T-helper 1 cell (primary cell): Measurements from ENCODE around the gene TWNK.

Experiments
- DNase-seq, 5 donors: peaks; one replicate each; pipeline ENCODE4 v3.0.0-alpha.2; 2012 to 2020

TWNK gene

DNA sequence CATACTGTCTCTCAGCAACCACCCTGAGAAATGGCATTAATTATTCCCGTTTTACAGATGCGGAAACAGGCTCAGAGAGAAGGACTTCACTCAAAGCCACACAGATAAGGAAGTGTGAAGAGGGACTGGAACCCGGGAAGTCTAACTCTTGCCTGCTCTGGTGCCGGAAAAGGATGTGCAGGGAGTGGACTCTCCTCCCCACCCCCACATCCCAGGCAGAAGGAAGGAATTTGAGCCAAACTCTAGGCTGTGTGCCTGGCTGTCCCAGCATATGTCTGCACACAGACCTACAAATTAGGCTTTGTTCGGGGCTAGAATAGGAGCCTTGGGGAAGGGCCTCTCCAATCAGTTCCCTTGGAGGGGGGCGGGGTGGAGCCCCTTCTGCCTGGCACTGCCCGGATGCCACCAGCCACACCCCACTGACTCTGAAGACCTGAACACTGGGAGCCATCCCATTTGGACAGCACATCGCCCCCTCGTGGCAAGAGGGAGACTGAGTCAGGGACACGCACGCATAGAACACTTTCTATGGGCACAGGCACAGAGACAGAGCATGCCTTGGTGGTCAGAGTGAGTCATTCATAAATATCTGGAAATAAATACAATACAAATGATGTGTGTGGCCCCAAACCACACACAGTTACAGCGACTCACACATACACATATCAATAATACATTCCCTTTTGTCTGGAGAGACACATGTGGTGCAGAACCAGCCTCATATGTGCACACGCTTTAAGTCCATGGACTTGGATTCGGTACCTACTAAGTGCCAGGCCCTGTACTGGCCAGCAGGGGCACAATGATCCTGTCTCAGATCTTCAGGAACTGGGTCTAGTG lies 25.4 kb downstream of the TWNK start:
- DNase-seq: peak; percentile 47 to 79 (median 61)

DNA sequence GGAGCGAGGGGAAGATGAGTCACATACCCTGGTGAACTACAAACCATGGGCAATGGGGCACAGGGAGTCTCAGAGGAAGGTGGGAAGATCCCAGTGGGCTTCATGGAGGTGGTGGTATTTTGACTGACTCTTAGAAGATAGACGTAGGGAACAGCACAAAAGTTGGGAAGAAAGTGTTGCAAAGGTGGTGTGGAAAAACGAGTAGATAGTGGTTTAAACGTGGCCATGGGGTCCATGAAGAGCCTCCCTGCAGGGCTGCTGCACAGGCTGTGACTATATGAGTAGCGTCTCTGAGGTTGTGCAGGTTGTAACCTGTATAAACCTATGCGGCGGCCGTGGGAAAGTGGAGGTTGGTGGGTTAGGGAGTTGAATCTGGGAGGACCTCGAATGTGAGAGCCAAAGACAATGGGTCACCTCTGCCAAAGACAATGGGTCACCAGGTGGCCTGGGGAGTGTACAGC lies 26.1 kb downstream of the TWNK start:
- no peak for DNase-seq

DNA sequence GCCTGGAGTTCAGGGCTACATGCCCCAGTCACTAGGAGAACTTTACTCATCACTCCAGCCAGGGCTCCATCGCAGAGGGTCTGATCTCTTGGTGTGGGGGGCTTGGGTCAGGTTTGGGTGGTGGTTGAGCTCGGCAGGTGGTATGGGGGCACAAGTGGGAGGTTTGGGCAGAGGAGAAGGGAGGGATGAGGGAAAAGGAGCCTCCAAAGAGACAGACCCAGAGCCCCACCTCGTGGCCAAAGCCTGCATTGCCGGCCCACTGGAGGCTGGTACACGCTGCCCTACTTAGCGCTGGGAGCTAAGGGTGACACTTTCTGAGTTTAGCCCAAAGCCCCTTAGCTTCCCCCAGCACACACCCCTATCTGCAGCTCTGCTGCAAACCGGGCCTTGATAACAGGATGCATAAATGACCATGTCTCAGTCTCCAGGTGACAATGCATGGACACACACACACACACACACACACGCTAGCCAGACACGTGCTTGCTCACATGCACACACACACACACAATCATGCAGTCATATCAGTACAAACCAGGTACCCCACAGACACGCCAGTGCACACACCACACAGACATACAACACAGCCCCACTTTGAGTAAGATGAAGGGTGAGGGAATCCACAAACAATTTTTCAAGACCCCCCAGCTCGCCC lies 27.0 kb downstream of the TWNK start:
- peak; percentile 40 to 73 (median 59) for DNase-seq

DNA sequence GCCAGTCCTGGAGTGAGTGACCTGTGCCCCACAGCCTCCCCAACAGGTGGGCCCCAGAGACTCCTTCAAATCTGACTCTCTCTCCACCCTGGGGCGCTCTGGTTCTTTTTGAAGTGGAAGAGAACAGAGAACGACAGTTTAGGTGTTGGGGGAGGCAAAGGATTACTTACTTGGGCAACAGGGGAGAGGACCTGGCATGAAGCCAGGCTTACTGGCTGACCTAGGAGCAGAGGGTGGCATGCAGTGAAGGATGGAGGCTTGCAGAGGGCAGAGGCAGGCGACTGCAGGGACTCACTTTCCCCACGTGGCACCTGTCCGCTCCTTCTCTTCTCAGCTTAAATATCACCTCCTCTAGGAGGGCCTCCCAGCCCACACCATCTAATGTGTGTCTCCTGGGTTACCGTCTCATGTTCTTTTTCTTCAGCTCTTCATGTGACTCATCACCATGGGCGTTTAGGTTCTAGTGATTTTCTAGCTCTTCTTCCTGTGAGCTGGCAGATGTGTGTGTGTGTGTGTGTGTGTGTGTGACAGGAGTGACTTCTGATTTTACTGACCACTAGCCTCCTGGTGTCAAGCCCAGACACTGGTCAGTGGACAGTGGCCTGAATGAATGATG lies 27.7 kb downstream of the TWNK start:
- no peak for DNase-seq

DNA sequence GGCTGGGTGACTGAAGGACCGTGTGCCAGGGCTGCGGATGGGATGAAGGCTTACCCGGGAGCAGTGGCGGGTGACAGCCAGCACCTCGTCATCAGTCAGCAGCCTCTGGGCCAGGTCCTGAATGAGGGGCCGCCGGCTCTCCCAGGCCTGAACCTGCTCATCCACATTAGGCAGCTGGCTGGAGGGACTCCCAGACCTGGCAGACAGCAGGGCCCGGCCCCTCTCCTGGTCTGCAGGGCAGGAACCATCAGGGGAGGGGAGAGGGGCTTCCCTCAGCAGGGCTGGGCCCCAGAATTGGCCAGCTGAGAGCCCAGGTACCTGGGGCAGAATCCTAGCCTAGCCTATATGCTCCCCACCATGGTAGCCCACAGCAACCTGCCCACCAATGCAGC lies 28.2 kb downstream of the TWNK start:
- DNase-seq: no peak

DNA sequence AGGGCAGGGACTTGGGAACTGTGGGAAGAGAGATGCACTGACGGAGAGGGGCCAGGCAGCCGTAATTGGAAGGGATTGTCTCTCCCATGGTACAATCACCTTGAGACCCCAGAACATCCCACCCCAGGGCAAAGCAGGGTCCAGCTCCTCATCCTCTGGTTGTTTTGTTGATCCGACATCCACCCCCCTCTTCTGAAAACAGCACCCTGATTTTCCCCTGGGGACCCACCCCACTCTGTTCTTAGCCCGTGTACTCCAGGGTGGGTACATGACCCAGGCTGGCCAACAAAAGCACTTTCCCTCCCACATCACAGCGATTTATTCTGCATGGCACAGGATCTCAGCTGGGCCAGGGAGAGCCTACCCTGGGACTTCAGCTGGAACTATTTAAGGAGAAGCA lies 29.5 kb downstream of the TWNK start:
- DNase-seq: no peak

DNA sequence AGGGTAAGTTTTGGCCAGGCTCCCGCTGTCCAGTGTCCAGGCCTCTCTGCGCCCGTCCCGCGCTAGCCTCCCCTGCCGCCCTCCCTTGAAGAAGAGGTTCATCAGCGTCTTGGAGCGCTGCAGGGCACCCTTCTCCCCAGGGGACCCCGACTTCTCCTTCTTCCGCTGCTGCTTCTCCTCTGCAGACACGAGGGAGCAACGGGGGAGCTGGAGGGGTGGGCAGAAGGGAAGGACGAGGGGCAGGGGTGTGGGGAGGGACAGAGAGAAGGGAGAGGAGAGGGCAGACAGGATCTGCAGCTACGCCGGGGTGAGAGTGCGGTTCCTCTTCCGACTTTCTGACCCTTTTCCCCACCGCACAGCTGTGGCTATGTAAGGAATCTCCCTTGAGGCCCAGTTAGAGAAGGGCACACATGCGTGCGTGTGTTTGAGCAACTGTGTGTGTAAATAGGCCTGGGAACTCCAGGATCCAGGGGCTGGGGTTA lies 30.8 kb downstream of the TWNK start:
- no peak for DNase-seq

DNA sequence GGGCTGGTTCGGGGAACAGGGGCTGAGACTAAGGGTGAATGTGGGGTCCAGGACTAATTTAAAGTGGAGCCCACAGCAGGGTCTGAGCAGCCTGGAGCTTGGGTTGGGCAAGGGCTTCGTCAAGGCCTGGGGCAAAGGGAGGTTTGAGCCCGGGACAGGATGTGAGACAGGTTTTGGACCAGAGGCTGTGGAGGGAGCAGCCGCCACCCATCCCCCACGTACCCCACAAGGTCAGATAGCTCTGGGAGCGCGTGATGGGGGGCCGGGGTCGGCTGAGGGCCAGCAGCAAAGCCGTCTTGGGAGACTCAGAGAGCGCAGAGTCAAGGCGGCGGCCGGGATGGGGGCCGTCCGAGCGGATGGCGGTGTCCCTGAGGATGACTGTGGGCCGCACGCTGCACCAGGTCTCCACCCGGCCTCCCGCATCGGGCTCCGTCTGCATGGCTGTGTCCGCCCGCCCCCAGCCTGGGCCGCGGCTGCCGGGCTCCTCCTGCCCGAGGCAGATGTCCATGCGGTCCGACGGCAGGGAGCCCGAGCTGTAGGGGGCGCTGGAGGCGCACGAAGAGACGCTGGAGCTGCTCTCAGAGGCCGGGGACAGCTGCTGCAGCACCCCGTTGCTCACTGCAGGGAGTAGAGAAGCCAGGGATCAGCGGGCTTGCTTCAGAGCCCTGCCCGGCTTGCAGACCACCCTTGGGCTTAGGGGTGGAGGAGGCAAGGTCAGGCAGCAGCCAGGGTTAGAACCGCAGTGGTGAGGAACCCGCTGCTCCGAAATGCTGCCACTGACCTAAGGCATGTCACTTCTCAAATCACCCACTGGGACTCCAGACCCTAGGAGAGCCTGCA lies 31.5 kb downstream of the TWNK start:
- DNase-seq: peak in 4 of 5 donors; percentile 48 to 73 (median 55)

DNA sequence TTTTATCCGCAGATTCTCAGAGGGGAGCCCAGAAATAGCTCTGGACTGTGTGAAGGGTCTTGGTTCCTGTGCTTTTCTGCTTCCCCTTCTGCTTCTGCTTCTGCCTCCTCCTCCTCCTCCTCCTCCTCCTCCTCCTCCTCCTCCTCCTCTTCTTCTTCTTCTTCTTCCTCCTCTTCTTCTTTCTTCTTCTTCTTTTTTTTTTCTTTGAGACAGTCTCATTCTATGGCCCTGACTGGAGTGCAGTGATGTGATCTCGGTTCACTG lies 32.0 kb downstream of the TWNK start:
- DNase-seq: no peak

DNA sequence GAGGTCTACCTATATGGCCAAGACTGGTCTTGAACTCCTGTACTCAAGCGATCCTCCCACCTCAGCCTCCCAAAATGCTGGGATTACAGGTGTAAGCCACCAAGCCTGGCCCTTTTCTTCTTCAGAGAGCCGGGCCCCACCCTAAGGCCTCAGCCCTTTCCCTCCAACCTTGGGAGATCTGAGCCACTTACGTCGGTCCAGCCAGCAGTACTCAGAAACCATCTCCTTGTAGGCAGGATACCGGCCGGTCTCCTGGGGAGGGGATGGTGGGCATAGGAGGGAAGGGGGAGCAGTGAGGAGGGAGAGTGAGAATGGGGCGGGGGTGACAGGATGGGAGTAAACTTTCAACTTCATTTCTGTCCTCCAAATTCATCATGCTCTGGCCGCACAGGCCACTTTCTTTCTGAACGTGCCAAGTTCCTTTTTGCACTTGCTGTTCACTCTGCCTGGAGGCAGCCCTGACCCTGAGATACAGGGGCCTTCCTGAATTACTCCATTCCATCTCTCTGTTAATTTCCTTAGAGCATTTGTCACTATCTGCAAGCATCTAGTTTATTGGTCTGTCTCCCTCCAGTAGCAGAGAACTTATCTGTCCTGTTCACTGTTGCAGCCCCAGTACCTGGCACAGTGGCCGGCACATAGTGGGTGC lies 33.2 kb downstream of the TWNK start:
- no peak for DNase-seq

DNA sequence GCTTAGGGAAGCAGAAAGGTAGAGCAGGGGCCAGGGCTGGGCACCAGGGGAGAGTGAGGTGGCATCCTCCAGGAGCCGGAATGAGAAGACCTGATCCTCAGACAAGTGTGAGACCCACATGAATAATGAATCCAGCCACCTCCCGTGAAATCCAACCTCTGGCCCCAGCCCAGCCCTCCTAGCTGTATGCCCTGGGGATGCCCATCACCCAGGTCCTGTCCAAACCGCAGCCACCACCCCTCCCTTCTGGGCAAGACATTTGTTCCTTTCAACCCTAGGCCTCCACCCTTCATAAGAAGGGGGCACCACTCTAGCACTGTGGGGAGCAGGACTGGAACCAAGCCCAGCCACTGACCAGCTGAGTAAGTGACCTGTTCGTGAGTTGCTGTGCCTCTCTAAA lies 33.9 kb downstream of the TWNK start:
- DNase-seq: no peak

DNA sequence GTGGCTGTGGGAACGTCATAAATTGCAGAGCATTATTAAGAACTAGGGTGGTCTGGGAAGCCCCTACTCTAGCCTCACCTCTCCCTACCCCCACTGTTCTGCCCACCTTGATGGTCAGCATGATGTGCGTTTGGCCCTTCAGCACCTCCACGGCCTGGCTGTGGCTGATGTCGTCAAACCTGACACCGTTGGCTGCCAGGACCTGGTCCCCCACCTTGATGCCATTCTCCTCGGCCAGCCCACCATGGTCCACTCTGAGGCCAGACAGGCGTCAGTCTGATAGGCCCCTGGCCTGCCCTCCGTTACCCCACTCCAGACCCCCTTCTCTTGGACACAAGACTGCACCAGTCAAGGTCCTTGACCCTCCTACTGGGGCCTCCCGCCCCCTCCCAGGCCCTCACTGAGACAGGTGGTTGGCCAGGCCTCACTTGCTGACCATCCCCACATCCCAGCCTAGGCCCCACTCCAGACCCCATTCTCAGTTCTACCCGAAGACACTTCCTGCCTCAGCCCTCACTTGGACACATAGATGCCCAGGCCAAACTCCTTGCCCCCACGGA lies 34.4 kb downstream of the TWNK start:
- DNase-seq: no peak

DNA sequence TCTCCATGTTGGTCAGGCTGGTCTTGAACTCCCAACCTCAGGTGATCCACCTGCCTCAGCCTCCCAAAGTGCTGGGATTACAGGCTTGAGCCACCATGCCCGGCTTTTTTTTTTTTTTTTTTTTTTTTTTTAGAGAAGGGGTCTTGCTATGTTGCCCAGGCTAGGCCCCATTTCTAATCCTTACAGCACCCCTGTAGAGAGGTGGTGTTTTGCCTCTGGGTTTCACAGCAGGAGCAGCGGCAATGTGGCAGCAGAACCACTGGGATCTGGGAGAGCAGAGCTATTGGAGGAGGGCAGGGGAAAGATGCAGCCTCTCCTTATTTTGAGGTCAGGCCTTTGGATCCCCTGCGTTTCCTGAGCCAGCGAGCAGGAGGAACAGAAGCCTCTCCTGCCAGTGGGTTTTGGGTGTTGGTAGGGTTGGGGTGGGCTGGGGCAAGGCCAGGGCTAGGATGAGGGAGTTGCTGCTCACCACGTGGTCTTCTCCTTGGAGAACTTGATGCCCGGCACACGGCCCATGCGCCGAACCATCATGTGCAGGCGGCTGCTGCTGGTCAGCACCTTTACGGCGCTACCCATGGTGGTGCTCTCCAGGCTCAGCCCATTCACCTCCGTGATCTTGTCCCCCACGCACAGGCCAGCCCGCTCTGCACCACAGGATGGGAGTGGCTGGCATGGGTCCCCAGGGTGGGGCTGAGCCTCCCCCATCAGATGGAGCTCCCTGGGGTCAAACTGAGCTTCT lies 35.8 kb downstream of the TWNK start:
- DNase-seq: no peak

DNA sequence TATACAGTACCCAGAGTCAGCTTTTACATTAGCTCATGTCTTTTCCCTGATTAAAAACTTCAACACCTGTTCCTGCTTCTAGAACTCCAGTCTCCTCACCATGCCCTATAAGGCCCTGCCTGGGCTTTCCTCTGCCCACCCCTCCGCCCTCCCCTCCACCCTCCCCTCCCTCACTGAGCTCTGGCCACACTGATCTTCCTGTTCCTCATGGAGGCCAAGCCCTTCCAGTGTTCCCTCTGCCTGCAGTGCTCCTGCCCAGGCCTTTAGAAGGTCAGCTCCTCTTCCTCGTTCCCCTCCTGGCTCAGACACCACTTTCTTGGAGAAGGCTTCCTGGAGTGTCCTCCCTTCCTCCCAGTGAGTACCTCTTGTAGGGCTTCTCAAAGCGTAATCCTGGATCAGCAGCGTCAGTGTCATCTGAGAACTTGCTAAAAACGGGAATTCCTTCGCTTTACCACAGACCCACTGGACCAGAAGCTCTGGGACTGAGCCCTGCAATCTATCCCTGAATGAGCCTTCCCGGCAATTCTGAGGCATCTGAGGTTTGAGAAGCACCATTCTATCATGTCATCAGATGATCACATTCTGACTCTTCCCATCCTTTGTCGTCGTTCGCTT lies 39.9 kb downstream of the TWNK start:
- DNase-seq: no peak

DNA sequence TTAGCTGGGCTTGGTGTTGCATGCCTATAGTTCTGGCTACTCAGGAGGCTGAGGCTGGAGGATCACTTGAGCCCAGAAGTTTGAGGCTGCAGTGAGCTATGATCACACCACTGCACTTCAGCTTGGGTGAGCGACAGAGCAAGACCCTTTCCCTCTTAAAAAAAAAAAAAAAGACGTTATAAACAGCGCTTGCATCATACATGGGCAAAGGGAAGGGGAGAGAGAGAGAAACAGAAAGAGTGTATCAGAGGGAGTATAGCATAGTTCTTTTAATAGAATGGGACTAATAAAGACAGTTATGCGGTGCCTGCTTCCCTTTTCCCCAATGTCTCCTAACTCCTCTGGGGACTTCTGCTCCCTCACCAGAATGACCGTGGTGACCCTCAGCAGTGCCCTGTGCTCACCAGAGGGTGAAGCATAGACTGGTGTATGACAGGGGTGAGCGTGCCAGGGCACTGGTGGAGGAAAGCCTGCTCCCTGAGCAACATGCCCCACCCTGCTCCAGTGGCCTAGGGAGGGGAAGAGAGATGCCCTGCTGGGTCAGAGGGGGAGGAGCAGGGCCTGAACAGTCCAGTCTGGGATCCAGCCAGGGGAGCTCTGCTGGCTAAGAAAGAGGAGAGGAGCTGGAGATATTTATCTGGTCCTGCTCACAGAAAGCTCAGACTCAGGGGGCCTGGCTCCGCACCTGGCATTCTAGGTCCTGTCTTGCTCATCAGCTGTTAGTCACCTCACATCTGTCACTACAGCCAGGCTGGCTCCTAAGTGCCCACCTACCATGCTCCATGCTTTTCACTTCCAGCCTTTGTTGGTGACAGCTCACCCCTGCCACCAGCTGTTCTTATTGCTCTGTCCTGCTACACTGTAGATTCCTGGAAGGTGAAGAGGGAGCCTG lies 41.3 kb downstream of the TWNK start:
- DNase-seq: no peak

DNA sequence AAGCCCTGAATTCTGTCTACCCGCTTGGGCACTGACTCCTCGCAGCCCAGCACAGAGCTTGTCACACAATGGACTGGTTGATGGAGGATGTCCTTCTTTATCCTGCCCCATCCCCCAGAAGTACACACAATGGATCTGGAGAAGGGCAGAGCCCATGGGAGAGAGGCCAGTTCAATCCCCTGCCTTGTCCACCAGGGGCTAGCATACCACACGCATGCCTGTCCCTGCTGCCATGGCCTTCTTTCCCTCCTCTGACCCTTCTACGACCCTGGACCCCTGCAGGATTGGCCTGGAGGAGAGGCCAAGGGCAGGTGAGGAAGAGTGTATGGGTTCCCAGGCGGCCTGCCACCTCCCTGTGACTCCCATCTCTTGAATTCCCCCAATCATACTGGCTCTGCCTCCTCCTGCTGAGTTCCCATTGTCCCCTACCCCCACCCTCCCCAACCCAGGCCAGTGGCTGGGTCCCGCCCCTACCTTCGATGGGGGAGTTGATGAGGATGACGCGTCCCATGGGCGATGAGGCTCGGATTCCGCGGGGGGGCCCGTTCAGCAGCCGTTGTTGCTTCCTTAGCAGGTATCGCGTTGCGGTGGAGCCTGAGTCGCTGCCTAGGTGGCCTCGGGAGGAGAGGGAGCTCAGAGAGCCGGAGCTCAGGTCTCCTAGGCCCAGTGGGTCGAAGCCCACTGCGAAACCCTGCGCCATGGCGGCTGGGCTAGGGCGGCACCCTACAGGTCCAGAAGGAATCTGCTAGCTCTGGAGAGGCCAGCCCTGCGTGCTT lies 42.4 kb downstream of the TWNK start:
- no peak for DNase-seq

DNA sequence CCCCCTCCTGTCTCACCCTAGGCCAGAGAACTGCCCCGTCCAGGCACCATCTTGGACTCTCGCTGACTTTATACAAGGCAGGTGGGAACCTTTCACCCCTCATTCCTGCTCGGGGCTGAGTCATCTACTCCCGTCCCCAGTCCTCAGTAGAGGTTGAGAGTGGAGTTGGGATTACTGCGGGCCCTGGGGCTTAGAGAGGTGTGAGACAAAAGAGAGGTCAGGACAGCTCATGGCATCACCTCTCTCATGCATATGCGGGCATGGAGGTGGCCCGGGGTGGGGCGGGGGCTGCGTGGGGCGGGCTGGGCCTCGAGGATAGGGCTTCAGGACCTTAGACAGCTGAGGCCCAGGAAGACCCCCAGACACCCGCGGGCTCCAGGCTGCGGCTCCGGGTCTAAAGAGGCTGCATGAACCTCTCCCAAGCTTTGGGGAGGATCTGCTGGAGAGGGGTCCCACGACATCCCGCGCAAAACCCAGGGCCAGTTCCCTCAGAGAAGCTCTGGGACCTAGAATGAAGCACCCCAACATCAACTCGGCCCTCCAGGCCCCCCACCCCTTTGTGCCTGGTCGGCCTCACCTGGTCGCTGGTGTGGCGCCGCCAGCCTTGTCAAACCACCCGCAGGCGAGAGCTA lies 43.3 kb downstream of the TWNK start:
- DNase-seq: no peak

DNA sequence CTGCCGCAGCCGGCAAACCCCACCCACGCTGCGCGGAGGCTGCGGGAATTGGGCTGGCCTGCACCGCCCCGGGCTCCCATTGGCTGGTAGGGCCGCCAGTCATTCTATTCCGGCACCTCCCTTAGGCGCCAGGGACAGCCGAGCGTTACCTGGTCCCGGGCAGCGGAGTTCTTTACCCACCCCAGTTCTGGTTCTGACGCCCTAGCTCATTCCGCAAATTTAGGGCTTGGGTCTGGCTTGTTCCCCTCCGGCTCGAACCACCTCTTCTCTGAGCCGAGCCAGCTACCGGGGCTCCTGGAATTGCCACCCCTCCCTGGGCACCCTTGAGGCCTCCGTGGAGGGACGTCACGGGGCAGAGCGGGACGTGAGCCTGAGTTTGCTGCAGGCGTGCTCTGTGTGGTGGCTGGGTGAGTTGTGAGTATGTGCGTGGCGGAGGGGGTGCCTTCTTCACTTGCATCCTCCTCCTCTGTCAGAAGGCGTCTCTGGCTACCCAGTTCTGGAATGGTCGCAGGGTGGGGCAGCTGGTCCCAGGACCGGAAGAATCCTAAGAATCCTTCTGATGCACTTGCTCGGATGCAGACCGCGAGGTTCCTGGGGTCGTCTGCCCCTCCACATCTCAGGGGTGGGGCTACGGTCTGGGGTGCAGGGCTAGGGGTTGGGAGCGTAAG lies 43.9 kb downstream of the TWNK start, which contains the start of the genes PDZD7 and SFXN3:
TSS of gene PDZD7 (minus strand) at position 2 of the 668 bp plus-strand sequence. CDS start 910 bp downstream, outside the sequence.
TSS of gene SFXN3 (plus strand) at position 107 of the 668 bp plus-strand sequence. CDS start 3,461 bp downstream, outside the sequence.
- peak; percentile 91 to 95 (median 94) for DNase-seq
